GM18502 (cell line): ENCODE data around the gene ACSL6.

ENCODE experiments used
- ATAC-seq: cut with Tn5 transposase; IDR thresholded peaks from one replicate; pipeline ENCODE4 v1.9.1; 2021; ENCODE audit warnings: mild to moderate bottlenecking; ENCODE audit not compliant: unreplicated experiment, poor library complexity

Gene ACSL6

GRCh38 chr5:131986161-131986912, 25.1 kb downstream of the ACSL6 start:
- no peak for ATAC-seq

- ATAC-seq: no peak
Measured at GRCh38 chr5:131984956-131985665, 26.3 kb downstream of the ACSL6 start.

- ATAC-seq: no peak
Measured at GRCh38 chr5:131983244-131983771, 28.1 kb downstream of the ACSL6 start.

GRCh38 chr5:131981516-131981915, 29.9 kb downstream of the ACSL6 start:
- ATAC-seq: no peak

- no peak for ATAC-seq
Measured at GRCh38 chr5:131980696-131981095, 30.8 kb downstream of the ACSL6 start.

- no peak for ATAC-seq
Measured at GRCh38 chr5:131979816-131980215, 31.6 kb downstream of the ACSL6 start.

GRCh38 chr5:131977212-131977604, 34.2 kb downstream of the ACSL6 start:
- no peak for ATAC-seq

GRCh38 chr5:131976414-131977211, 34.8 kb downstream of the ACSL6 start:
- ATAC-seq: no peak

GRCh38 chr5:131974956-131975726, 36.3 kb downstream of the ACSL6 start:
- no peak for ATAC-seq

GRCh38 chr5:131974622-131974955, 36.9 kb downstream of the ACSL6 start:
- ATAC-seq: no peak

- no peak for ATAC-seq
Measured at GRCh38 chr5:131974016-131974415, 37.4 kb downstream of the ACSL6 start.

GRCh38 chr5:131973089-131973712, 38.3 kb downstream of the ACSL6 start:
- ATAC-seq: no peak

GRCh38 chr5:131968396-131968954, 43.0 kb downstream of the ACSL6 start:
- no peak for ATAC-seq

GRCh38 chr5:131966551-131966950, 44.9 kb downstream of the ACSL6 start:
- no peak for ATAC-seq

GRCh38 chr5:131965826-131966415, 45.5 kb downstream of the ACSL6 start:
- ATAC-seq: no peak

GRCh38 chr5:131959906-131960305, 51.6 kb downstream of the ACSL6 start:
- ATAC-seq: no peak

- no peak for ATAC-seq
Measured at GRCh38 chr5:131959136-131959535, 52.3 kb downstream of the ACSL6 start.

GRCh38 chr5:131957721-131958441, 53.6 kb downstream of the ACSL6 start:
- no peak for ATAC-seq
